GM19043 (cell line): ENCODE data around the gene BMP2K.
A peak's percentile ranks its signal among the peaks of the same experiment; 100 is the strongest.

Experiments
- ATAC-seq: cut with Tn5 transposase; IDR thresholded peaks from one replicate; pipeline ENCODE4 v1.9.1; 2021; ENCODE audit warnings: low read depth; ENCODE audit not compliant: unreplicated experiment

The BMP2K gene

DNA sequence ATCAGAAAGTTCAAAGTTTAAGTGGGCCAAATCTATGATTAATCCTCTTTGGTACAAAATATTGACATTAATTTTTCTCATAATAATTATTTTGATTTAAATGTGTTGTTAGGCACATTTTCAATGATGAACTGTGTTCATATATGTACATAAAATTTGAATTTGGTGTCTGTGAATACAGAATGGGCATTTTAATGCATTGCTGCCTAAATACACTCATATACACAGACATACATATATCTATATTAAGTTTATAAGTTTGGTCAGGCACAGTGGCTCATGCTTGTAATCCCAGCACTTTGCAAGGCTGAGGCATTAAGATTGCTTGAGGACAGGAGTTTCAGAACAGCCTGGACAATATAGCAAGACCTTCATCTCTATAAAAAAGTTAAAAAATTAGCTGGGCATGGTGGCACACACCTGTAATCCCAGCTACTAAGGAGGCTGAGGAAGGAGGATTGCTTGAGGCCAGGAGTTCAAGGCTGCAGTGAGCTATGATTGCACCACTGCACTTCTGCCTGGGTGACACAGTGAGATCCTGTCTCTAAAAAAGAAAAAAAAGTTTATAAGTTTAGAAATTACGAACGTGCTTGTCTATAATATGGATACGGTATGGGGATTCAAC is 12.3 kb upstream of the BMP2K start:
- no peak for ATAC-seq

DNA sequence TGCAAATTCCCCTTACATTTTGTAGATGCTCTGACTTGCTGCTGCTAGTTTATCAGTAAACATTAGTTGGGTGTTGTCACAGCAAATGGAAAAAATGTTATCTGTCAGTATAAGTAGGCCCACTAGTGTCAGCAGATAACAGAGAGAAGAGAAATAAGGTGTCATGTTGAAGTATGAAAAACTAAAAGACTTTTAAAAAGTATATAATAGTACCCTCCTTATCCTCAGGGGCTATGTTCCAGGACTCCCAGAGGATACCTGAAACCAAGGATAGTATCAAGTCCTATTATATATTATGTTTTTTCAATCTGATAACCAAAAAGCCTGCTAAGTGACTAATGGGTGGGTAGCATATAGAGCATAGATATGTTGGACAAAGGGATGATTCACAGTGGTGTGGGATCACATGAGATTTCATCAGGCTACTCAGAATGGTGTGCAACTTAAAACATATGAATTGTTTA is 11.6 kb upstream of the BMP2K start:
- ATAC-seq: no peak

DNA sequence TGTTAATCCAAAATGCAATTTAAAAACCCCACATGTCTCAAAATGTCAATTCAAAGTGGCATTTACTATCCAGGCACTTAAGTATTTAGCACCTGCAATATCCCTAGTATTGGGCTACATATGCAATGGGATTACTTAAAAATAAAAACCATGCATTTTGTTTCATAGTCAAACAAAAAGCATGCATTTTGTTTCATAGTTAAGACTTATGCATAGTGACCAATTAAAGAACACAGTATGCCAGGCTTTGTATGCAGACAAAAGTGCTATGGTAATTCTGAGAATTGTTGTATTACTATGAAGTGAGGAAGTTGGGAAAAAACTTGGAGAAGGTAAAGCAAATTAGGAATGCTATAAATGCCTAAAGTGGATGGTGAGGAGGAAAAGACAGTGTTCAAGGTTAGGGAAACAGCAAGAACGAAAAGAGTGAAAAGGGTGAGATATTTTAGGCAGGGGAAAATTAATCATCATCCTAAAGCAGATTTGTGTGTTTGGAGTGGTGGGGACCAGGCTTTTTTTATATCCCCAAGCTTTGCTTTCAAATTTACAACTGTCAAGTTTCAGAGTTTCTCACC is 10.6 kb upstream of the BMP2K start:
- ATAC-seq: no peak

DNA sequence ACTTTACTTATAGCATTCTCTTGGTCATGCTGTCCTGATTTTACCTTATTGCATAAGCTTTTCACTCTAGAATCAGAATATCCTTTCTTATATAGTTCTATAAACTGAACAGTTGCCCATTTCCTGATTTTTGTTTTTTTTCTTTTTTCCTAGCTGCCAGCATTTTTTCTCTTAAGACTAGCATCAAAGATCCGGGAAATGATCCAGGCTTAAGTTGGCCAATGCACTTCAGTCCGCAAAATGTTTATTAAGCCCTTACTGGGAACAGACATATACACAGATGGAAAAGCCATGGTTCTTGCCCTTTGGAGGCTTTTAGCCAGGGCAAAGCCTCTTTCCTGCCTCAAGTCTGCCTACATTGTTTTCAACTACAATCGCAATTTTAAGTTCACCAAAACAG is 10.1 kb upstream of the BMP2K start:
- ATAC-seq: no peak

DNA sequence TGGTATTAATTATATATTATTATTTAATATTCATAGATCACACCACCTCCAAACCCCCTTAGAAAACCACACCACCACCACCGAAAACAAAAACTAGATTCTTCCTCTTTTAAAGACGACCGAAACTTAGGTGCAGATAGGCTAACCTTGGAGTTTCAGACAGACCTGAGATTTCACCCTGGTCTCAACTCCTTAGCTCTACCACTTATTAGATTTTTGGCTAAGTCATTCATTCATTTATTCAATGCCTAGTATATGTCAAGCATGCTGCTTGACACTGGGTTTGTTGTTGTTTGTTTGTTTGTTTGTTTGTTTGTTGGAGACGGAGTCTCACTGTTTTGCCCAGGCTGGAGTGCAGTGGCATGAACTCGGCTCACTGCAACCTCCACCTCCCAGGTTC is 9.5 kb upstream of the BMP2K start:
- peak; percentile 87 for ATAC-seq

DNA sequence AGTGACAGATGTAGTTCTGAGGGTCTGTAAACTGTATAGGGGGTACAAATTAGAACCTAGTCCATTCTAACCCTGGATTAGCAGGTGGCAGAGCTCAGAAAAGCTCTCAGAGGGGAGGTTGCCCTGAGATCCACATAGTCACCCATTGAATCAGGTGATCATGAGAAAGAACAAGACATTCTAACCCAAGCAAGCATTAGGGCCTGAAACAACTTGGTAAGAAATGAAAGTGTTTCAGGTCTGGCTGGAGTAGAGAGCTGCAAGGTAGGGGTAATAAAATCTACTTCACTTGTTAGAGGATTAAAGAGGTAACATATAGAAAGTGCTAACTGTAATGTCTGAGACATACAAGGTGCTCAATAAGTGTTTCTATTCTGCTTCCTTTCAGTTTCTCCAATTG is 8.8 kb upstream of the BMP2K start:
- ATAC-seq: peak; percentile 52

DNA sequence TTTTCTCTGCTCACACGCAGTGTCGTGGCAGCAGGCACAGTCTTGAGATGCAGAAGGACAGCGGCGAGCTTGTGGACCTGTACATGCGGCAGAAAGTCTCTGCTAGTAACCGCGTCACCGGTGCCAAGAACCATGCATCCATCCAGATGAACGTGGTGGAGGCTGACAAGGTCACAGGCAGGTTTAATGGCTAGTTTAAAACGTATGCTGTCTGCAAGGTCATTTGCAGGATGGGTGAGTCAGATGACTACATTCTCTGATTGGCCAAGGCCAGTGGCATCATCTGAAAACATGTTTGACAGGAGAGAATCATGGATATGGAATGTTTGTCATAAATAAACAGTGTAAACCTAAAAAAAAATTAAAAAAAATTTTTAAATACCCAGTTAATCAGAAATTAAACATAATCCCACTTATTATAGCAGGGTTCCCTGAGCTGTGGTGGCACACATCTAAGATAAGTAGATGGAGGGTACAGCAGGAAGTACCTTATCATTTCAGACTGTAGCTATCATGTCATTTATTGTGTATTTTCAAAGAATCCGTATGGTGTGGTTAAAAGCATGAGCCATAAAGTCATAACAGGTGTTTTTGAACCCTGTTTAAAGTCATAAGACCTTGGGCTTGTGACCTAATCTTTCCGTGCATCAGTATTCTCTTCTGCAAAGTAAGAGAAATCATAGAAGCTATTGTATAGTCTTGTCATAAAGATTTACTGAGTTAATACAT is 7.5 kb upstream of the BMP2K start:
- no peak for ATAC-seq

DNA sequence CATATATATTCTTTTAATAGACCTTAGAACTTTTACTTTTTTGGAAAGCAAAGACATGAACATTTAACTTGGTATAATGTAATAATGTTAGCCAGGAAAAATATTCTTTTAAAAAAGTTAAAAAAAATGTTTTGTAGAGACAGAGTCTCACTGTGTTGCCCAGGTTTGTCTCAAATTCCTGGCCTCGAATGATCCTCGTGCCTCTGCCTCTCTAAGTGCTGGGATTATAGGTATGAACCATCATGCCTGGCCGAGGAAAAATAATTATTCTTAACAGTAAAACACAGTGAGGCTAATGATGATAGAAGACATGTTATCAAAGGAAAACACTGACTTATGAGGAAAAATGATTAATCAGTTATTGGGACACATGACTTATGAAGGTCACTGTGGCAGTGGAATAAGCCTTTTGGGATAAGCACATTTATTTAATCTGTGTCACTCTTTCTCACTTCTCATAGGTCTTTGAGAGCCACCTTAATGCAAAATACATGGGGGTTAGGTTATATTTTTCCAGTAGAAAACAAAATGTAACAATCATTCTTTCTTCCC is 6.0 kb upstream of the BMP2K start:
- no peak for ATAC-seq

DNA sequence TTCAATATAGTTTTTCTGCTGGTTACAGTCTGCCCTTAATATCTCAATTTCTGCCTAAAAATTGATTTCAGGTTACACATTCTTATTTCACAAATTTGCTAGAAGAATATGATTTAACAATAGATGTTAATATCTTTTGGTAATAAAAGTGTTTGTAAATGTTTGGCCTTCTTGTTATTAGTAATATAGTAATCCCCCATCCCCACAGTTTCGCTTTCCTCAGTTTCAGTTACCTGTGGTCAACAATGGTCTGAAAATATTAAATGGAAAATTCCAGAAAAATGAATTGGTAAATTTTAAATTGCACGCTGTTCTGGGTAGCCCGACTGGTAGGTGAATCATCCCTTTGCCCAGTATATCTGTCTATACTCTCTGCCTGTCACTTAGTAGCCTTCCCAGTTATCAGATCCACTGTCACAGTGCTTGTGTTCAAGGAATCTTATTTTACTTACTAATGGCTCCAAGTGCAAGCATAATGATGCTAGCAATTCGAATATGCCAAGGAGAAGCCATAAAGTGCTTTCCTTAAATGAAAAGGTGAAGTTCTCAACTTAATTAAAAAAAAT is 3.5 kb upstream of the BMP2K start:
- ATAC-seq: no peak

DNA sequence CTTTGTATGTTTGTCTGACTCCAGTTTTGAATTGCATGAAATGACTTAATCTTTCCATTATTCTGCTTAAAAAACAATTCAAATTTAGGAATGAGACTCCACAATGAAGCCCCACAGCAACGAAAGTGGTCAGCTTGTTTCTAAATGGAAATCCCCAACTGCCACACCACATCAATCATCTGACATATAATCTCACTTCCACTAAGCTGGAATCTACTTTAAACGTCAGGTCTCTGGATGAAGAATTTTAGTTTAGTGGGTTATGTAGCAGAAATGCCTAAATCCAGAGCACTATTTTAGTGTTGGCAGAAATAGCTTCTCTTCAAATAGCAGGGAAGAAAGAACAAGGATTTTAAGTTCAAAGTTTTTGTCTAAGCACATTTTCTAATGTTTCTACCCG is 1.7 kb upstream of the BMP2K start:
- no peak for ATAC-seq

DNA sequence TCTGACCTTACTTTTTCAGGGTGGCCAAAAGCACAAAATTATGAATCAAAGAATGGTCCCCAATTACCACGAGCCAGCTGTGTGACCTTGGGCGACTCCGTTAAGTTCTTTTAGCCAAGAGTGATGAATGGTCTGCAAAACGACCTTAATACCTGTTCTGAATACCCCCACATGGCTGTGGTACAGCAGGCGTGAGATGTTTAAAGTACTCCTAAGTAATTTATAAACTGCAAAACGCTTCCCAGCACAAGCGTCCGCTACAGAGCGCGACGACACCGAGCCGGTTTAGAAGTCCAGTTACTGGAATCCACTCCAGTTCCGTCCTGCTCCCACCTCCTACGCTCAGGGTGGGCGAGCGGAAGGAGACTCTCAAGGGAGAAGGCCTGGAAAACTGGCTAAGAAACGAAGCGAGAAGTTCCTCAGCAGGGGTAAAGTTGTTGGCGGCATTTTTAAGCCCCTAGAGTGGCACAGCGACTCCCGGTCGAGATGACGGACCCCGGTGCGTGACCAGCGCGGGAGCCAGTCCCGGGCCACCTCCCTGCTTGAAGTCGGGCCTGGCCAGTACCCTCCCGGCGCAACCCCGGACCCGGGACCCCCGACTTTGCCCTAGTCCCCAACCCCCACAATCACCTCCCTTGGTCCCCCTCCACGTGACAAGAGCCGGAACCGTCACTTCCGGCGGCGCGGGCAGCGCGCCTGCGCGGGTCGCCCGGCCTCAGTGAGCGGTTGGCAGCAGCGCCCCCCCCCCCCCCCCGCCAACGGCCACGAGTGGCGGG is 659 bp upstream of the BMP2K start:
- ATAC-seq: peak; percentile 56

DNA sequence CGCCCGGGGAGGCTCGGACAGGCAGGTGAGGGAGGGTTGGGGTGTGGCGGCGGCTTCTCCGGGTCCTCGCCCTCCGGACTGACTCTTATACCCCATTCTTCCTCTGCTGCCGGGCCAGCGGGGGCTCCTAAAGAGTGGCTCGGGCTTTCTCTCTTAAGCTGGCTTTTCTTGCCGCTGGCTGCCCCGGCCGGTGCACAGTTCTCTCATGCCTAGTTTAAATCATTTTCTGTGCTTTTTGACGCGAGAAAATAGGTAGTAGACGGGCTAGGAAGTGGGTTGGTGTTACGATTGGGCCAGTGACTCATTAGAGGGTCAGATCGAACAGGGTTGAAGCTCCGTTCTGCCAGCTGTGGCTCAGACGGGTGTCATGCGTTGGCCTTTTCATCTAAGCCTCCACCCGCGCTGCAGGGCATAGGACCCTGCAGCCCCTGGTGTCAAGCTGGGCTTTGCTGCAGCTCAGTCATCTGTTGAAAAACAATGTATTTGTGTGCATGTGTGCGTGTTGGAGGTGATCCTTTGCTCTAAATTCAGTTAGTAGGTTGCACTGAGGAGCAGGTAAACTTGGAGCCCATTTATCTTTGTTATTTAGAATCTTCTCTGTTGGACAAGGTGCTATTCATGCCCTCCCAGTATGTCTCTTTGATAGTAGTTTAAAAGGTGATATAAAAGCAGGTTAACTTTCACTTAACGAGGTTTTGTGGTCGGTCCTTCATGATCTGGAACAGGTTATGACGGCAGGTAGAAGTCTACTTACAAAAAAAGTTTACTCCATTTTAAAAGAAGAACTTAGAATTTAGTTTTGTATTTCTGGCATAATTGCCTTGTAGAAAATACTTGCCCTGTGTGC is 802 bp downstream of the BMP2K start:
- ATAC-seq: peak; percentile 24

DNA sequence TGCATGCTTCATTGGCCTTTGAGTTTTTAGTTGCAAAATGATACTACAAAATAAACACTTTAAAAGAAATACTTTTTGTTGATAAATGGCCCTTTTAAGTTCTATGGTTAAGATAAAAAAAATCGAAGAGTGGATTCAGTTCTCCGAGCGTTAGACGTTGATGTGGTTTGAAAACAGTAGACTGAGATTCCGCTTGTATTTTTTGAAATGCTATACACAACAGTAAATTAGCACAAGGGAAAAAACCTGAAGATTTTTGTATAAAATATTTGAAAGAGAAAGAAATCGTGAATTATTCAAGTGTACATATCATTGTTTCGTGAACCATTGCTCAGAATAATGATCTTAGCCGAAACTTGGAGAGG is 1.4 kb downstream of the BMP2K start:
- no peak for ATAC-seq

DNA sequence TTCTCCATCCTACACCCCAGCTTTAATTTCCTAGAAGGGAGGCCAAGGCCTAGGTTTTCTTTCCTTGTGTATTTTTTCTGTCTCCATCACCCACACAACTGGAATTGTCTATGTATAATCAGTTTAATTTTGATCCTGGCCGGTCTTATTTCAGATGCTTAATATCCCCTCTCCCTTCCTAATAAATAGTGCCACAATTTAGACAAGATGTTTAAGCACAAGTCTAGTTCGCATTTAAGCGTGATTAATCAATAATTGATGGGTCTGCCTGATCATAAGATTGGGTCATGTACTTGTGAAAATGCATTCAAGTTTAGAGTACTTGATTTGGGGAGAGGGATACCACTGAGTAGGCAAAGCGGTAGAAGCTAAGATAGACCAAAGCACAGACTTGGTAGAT is 2.4 kb downstream of the BMP2K start:
- ATAC-seq: no peak

DNA sequence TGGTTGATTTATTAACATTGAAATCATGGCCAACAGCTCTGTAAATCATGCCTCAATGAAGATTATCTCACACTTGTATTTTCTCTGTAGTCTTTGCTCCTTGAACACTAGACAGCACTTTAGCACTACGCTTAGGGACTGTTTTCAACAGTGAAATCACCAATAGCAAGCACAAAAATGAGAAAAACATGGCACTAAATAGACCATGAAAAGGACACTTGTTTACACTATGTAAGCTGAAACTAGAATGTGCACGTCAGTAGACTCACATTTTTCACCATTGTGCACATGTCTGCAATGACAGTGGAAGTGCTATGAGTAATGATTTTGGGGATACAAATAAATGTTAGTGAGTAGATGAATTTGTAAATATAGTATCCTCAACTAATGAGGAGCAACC is 3.1 kb downstream of the BMP2K start:
- no peak for ATAC-seq

DNA sequence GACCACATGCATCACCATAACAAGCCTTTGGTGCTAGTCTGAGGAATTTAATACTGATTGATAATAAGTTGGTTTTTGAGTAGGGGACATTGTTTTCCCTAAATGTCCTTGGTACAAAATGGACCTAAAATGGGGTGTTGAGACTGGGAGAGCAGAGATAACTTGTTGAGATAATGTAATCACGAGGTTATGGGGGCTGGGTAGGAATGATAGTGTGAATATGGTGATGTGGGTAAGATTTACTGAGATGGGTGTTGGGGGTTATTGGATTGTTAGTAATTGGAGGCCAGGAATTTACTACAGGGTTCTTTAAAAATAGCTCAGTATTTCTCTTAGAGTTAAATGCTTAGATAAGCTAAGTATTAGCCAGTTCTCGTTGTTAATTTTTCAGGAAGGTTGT is 3.9 kb downstream of the BMP2K start:
- ATAC-seq: no peak

DNA sequence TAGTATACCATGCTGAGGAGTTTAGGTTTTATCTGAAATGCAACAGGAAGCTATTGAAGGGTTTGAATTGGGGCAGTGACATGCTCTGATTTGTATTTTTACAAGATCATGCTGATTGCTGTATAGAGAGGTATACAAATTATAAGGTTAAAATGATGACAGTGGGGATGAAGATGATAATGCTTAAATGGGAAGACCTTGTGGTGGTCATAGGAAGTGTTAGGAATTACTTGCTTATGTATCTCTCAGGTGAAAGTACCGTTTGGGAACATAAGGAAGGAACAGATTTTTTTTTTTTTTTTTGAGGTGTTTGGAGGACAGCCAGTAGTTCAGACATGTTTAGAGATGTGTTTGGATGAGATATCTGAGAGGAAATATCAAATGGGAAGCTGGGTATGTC is 5.0 kb downstream of the BMP2K start:
- ATAC-seq: no peak

DNA sequence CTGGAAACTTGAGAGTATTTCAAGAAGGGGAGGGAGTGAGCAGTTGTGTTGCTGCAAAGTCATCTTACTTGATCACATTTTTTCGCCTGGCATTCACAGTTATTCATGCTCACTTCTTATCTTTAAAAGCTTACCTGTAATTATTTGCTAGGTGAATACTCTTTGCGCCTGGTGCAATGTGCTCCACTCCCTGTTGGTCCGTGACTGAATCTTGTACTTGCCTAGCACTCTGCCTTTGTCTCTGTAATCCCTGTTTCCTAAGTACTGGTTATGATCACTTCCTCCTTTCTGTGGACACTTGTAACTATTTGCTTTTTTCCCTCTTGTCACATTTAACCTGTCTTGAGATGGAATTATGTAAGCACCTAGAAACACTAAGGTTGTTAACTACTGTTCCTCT is 5.8 kb downstream of the BMP2K start:
- ATAC-seq: no peak

DNA sequence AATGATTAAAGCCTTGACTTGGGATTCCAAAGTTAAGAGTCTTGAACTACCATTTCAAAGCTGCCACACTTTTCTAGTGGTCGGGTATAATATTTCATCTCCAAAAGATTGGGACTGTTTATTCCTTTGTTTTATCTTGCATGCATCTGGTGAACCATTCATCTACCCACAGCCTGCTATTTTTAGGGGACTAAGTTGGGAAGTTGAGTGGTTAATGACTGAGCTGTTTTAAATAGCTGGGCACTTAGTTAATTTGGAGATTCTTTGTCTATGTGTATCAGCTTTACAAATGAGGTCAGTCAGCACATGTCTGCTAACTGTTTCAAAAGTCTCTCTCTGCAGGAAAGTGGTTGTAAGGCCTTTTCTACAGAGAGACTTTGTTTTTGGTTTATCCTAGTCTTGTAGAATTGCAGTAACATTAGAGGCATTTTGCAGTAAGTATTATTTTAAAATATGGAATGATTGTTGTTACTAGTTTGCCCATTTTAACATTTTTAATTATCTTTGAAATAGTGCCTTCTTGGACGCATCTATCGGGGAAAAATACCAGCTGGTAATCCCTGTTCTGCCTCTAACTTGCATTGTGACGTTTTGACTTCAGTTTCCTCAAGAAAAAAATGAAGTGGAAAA is 8.2 kb downstream of the BMP2K start:
- no peak for ATAC-seq
